Upper lobe of left lung (tissue), 6 donors: ENCODE measurements around the gene FAM171A1. TPM values are rescaled to one million over a fixed set of nuclear protein-coding genes. Genes with fewer than 3 reads are reported as not detected.

ENCODE experiments used
- ATAC-seq, 2 donors: fragments of 200-7000 bp; cut with Tn5 transposase; one replicate each; pipeline ENCODE4 v1.9.1; 2022; ENCODE audit warnings: mild to moderate bottlenecking in 2 of 2, moderate library complexity in 2 of 2; ENCODE audit not compliant: low FRiP score in 2 of 2
- DNase-seq, 2 donors: peaks; one replicate each; pipeline ENCODE4 v3.0.0-alpha.2; 2019 to 2020
- H3K27ac ChIP-seq, 4 donors: fragments of 200-600 bp; sonication (generic); one replicate each; pipeline ENCODE4 v1.5.1; 2016 to 2019
- H3K27me3 ChIP-seq, 4 donors: fragments of 200-600 bp; sonication (generic); one replicate each; pipeline ENCODE4 v1.5.1; 2017 to 2019
- H3K36me3 ChIP-seq, 4 donors: fragments of 200-600 bp; sonication (generic); one replicate each; pipeline ENCODE4 v1.5.1; 2016 to 2019
- H3K4me1 ChIP-seq, 4 donors: fragments of 200-600 bp; sonication (generic); one replicate each; pipeline ENCODE4 v1.5.1; 2018 to 2019
- H3K4me3 ChIP-seq, 4 donors: fragments of 200-600 bp; sonication (generic); one replicate each; pipeline ENCODE4 v1.5.1; 2017 to 2019; ENCODE audit warnings: mild to moderate bottlenecking in 2 of 4, moderate library complexity in 1 of 4
- H3K9me3 ChIP-seq, 4 donors: fragments of 200-600 bp; sonication (generic); one replicate each; pipeline ENCODE4 v1.5.1; 2018 to 2019
- EP300 ChIP-seq, 4 donors: sonication (generic); formaldehyde crosslinking; IDR thresholded peaks; one replicate each; pipeline ENCODE4 v1.5.1; 2017; ENCODE audit warnings: antibody characterized with exemption in 4 of 4, control low read depth in 2 of 4
- POLR2A ChIP-seq, 4 donors: fragments of 450-650 bp; IDR thresholded peaks; one replicate each; pipeline ENCODE4 v1.5.1; 2016 to 2017; ENCODE audit warnings: antibody characterized with exemption in 4 of 4, mild to moderate bottlenecking in 2 of 4
- POLR2AphosphoS5 ChIP-seq, 2 donors: sonication (generic); formaldehyde crosslinking; IDR thresholded peaks; one replicate each; pipeline ENCODE4 v1.5.1; 2017; ENCODE audit warnings: antibody characterized with exemption in 2 of 2
- WGBS, 2 donors: methylation state at CpG; one replicate each; pipeline ENCODE4 v1.1.5; 2017 to 2018; 5-methylcytosine and 5-hydroxymethylcytosine counted together
- total RNA-seq, 6 donors: library from RNA; depleted of rRNA in 4 of 6; stranded (reverse); fragments of >200 nt in 4 of 6; gene quantifications; one replicate each; pipeline versions ENCODE4 v1.1.0 to v1.2.1, GENCODE V29; 2016 to 2021
- TF ChIP-seq, protein P1 (sequence below), 6 experiments: fragments of 450-650 bp in 4 of 6; fragments of 200-600 bp in 2 of 6; sonication (generic) in 2 of 6; IDR thresholded peaks; one replicate each; pipeline ENCODE4 v1.5.1; 2016 to 2019; ENCODE audit warnings: antibody characterized with exemption in 6 of 6
- donor health status: DM: no; HTN: no; CAD: no; lungs with moderate emphysema.
- donor health status: DM: no; HTN: yes; CAD: no; lungs with severe emphysema.

FAM171A1 gene
- total RNA-seq, 6 donors from 2014 or later = 3.7 to 19.4 (median 7.2) TPM

- no peaks in the 10 kb centered on the region for H3K36me3 ChIP-seq
- H3K27ac ChIP-seq = no peak overlapping the region
- TF ChIP-seq POLR2AphosphoS5 (IDR thresholded peaks at IDR 0.05) (no peak), POLR2A (IDR thresholded peaks at IDR 0.05) (no peak), EP300 (IDR thresholded peaks at IDR 0.05) (no peak)
- ATAC-seq (no peak), DNase-seq (no peak)
- H3K27me3 ChIP-seq = no peaks in the 10 kb centered on the region
- WGBS, 2 donors = 78 to 83% methylated on average over 6 of the region's 6 CpGs
- H3K4me1 ChIP-seq = peaks cover 0 to 4% (median 0%) of the 10 kb centered on the region in 4 donors
- H3K9me3 ChIP-seq = no peaks in the 10 kb centered on the region
- H3K4me3 ChIP-seq = no peak overlapping the region
Observed at GRCh38 chr10:15296701-15297100, 74.4 kb downstream of the FAM171A1 start.

DNA sequence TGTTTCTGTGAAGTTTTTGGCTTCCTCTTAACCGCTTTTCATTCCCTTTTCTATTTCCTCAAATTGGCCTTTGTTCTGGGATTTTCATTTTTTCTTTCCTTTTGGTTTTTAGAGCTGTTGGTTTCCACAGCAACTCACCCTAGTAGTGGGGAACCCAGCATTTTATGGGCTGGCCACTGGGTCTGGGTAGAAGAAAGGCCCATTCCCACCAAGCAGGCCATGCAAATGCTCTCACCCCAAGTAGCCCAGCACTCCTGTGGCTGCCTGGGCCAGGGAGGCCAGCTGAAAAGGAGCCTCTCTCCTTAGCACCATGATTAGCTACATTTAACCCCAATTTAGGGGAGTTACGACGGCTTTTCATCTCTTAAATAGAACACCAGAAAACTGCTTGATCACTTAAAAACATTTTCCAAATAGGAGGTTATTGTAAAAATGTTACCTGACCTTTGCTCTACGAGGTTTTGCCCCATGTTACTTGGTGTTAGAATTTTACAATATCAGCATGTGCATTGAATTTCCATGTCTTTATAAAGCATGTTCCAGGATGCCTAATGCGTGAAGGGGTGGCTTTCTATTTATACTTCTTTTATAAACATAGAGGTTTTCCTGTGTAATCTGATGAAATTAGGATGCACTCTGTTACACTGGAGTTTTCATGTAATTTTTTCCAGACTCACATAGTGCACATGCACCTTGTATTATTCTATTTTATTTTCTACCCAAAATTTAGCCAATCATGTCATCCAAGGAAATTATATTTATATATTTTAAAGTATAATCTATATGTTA lies 75.4 kb downstream of the FAM171A1 start:
- H3K36me3 ChIP-seq = no peaks in the 10 kb centered on the region
- WGBS, 2 donors = 75 to 83% methylated on average over 5 of the region's 5 CpGs
- H3K27ac ChIP-seq = no peak overlapping the region
- H3K4me3 ChIP-seq = no peak overlapping the region
- DNase-seq (no peak), ATAC-seq (no peak)
- peaks cover 0 to 4% (median 0%) of the 10 kb centered on the region in 4 donors for H3K4me1 ChIP-seq
- H3K9me3 ChIP-seq = no peaks in the 10 kb centered on the region
- no peaks in the 10 kb centered on the region for H3K27me3 ChIP-seq
- no peak for TF ChIP-seq EP300 (IDR thresholded peaks at IDR 0.05)
- no peak for TF ChIP-seq POLR2AphosphoS5 (IDR thresholded peaks at IDR 0.05)

DNA sequence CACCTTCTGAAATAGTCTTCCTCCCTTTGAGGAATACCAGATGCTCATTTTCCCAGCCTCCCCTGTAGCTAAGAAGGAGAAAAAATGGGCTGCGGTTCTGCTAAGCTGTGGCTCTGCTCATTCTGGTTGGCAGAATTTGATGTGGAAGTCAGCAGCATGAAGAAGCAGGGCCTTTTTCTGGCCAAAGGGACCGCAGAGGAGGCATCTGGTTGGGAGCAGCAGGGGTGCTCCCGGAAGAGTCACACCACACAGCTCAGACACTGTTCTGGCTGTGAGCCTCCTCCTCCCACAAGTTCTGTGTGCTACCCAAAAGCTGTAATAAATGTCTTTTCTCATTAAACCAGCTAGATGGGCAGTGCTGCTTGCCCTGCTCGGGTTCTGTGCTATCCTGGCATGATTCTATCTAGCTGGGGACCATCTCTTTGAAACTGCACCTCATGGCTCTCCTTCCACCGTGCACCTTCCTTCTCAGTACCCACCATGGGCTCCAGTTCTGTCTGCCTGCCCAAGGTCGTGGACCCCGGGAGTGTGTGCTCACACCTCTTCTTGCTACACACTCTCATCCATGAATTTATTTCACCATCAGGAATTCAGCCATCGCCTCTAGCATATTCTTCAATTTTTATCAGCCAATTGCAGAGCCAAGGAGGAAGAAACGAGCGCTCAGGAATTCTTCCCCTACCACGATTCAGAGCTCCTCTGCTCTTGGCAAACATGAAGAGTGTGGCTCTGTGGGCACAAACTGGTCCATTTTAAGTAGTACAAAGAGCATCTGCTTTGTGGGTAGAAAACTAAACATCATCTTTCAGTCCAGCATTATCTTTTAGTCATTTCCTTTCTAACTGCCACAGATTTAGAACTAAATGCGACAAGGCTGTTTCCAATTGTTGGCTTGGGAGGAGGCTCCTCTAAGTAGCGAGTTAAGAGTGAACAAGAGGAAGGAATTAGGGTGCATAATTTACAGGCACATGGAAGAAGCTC lies 76.9 kb downstream of the FAM171A1 start:
- Histone ChIP-seq H3K4me3 (no peak overlapping the region), H3K27me3 (no peaks in the 10 kb centered on the region), H3K27ac (no peak overlapping the region), H3K36me3 (no peaks in the 10 kb centered on the region), H3K9me3 (no peaks in the 10 kb centered on the region), H3K4me1 (peaks cover 0 to 4% (median 0%) of the 10 kb centered on the region in 4 donors)
- ATAC-seq = peak in 1 of 2 donors; percentile 41
- TF ChIP-seq, protein P1, sequence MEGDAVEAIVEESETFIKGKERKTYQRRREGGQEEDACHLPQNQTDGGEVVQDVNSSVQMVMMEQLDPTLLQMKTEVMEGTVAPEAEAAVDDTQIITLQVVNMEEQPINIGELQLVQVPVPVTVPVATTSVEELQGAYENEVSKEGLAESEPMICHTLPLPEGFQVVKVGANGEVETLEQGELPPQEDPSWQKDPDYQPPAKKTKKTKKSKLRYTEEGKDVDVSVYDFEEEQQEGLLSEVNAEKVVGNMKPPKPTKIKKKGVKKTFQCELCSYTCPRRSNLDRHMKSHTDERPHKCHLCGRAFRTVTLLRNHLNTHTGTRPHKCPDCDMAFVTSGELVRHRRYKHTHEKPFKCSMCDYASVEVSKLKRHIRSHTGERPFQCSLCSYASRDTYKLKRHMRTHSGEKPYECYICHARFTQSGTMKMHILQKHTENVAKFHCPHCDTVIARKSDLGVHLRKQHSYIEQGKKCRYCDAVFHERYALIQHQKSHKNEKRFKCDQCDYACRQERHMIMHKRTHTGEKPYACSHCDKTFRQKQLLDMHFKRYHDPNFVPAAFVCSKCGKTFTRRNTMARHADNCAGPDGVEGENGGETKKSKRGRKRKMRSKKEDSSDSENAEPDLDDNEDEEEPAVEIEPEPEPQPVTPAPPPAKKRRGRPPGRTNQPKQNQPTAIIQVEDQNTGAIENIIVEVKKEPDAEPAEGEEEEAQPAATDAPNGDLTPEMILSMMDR (IDR thresholded peaks at IDR 0.05) = no peak
- TF ChIP-seq POLR2AphosphoS5 (IDR thresholded peaks at IDR 0.05) (no peak), EP300 (IDR thresholded peaks at IDR 0.05) (no peak)
- DNase-seq = no peak
- WGBS, 2 donors = 64 to 69% methylated on average over 13 of the region's 13 CpGs

GRCh38 chr10:15290671-15291070 lies 80.4 kb downstream of the FAM171A1 start:
- Histone ChIP-seq H3K9me3 (no peaks in the 10 kb centered on the region), H3K4me3 (no peak overlapping the region), H3K36me3 (no peaks in the 10 kb centered on the region), H3K27me3 (no peaks in the 10 kb centered on the region), H3K4me1 (peaks cover 0 to under 1% (median 0%) of the 10 kb centered on the region in 4 donors), H3K27ac (no peak overlapping the region)
- ATAC-seq = no peak
- no peak for DNase-seq
- TF ChIP-seq POLR2AphosphoS5 (IDR thresholded peaks at IDR 0.05) (no peak), EP300 (IDR thresholded peaks at IDR 0.05) (no peak)
- WGBS, 2 donors = 89 to 93% methylated on average over 7 of the region's 7 CpGs

GRCh38 chr10:15290150-15290549 lies 80.9 kb downstream of the FAM171A1 start:
- Histone ChIP-seq H3K36me3 (no peaks in the 10 kb centered on the region), H3K9me3 (no peaks in the 10 kb centered on the region), H3K4me3 (no peak overlapping the region), H3K4me1 (no peaks in the 10 kb centered on the region), H3K27me3 (no peaks in the 10 kb centered on the region), H3K27ac (no peak overlapping the region)
- no peak for DNase-seq
- WGBS, 2 donors = 67 to 75% methylated on average over 4 of the region's 4 CpGs
- no peak for TF ChIP-seq POLR2AphosphoS5 (IDR thresholded peaks at IDR 0.05)
- TF ChIP-seq, protein P1 (IDR thresholded peaks at IDR 0.05) = no peak
- no peak for TF ChIP-seq POLR2A (IDR thresholded peaks at IDR 0.05)
- TF ChIP-seq EP300 (IDR thresholded peaks at IDR 0.05) = no peak
- ATAC-seq = peak in 1 of 2 donors; percentile 19

DNA sequence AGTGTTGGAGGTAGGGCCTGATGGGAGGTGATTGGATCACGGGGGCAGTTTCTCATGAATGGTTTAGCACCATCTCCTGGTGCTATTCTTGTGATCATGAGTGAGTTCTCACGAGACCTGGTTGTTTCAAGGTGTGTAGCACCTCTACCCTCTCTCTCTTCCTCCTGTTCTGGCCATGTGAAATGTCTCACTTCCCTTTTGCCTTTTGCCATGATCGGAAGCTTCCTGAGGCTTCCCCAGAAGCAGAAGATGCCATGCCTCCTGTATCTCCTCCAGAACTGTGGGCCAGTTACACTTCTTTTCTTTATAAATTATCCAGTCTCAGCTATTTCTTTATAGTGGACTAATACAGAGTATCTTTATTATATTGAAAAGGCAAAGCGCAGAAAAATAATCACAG lies 90.1 kb downstream of the FAM171A1 start:
- H3K9me3 ChIP-seq = no peaks in the 10 kb centered on the region
- no peak for DNase-seq
- WGBS, 2 donors = 64 to 76% methylated on average over 4 of the region's 4 CpGs
- no peaks in the 10 kb centered on the region for H3K4me1 ChIP-seq
- no peak for TF ChIP-seq POLR2A (IDR thresholded peaks at IDR 0.05)
- TF ChIP-seq, protein P1 (IDR thresholded peaks at IDR 0.05) = no peak
- no peak for TF ChIP-seq EP300 (IDR thresholded peaks at IDR 0.05)
- TF ChIP-seq POLR2AphosphoS5 (IDR thresholded peaks at IDR 0.05) = no peak
- no peak overlapping the region for H3K4me3 ChIP-seq
- H3K36me3 ChIP-seq = peaks cover 0 to 7% (median 0%) of the 10 kb centered on the region in 4 donors
- no peak for ATAC-seq
- no peaks in the 10 kb centered on the region for H3K27me3 ChIP-seq
- H3K27ac ChIP-seq = no peak overlapping the region
